KBM-7 (cell line): ENCODE data around the gene FGF10.

Experiments used
- DNase-seq: peaks from one replicate; pipeline ENCODE4 v3.0.0-alpha.2; 2015
- in situ Hi-C: fragments of 300-500 bp; cut with MboI; formaldehyde crosslinking; loops from 2 replicates; pipeline ENCODE4 v1.14.3; 2020; ENCODE audit warnings: low sequenced_read_pairs, low pct_unique_long_range_greater_than_20kb, mixed read lengths

FGF10 gene

DNA sequence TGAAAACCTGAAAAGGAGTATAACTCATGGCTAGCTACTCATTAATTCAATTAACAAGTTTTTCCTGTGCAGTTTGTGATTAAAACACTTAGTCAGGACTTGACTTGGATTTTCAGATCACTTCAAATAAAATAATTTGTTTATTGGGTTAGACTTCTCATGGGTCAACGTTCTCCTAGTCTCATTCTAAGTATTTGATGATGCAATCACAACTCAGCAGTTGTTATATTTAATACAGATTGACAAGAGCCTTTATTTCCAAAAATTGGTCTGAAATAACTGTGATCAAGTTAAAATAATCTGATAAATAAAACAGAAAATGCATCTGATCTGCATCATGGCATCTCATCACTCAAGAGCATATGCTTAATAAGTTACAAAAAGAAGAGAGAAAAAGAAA lies 113.9 kb downstream of the FGF10 start:
- in situ Hi-C loops, result no loop called here
- DNase-seq, result no peak

DNA sequence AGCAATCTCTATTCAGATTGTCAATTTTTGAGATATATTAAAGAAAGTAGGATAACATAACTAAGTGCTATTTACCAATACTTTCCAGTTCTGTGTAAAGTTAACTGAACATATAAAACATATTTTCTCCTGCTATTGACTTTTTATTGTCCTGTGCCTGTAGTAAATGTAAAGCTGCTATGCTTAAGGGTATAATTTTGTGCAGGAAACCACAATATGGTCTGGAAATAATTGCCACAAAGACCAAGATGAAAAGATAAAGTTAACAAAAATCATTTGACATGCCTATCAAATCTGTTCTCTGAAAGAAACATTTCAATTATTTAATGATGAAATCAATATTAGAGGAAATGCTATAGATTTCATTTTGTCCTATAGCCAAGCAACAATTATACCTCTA lies 121.3 kb downstream of the FGF10 start:
- in situ Hi-C loops, result no loop called here
- no peak for DNase-seq

DNA sequence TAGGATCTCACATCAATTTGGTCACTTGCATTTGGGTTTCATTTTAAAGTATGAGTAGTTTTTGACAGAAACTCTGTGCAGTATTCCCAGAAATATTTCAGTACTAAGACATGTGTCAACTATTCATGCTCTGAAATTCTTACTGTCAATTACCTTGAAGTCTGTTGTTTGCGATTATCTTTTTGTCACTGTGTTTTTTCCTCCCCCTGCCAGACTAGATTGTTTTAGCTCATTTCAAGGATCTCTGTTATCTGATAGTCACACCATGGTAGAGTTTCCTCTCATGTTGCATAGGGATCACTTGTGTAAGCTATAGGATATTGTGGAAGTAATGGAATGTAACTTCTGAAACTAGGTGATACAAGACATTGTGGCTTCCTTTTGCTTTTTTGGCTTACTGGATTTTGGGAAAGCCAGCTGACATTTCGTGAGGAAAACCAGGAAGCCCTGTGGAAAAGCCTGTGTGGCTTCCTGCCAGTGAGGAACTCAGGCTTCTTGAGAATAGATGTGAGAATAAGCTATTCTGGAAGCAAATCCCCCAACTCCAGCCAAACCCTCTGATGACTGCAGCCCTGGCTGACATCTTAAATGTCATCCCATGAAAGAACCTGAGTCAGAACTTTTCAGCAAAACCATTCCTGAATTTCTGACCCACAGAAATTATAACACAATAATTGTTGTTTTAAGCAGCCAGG lies 122.2 kb downstream of the FGF10 start:
- in situ Hi-C loops, result no loop called here
- DNase-seq, result no peak

DNA sequence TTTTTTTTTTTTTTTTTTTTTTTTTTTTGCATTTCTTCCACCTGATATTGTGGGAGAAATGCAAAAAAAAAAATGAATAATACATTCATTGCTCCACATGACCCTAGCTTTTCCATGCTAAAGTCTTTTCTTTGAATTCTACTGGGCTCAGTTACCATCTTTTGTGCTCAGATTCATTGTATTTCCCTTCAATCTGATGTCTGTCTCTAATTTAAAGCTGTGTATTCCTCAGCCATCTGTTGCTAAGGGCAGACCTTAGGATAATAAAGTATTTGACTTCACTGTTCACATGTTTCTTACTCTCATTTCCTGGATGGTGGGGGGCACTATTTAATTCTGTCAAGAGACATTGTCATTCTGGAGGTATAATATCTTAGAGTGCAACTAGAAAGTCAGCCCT lies 123.5 kb downstream of the FGF10 start:
- DNase-seq, result no peak

DNA sequence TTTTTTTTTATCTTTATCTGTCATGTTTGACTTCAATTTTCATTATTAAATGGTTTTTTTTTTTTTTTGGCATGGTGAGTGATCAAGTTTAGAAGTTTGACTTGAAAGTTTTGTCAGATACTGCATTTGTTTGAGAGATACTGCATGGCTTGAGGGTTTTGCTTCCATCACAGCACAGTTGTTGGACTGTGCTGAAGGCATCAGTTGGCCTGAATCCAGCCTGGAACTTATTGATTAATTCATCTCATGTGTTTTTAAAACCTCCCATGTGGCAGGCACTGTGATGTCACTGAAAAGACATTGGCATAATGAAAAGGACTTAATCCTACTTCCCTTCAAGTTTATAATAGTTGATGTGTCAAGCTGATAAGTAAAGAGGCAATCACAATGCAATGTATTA lies 128.4 kb downstream of the FGF10 start:
- in situ Hi-C loops, result no loop called here
- no peak for DNase-seq

More for the DNA sequence above, 123.5 kb downstream of the FGF10 start:
- in situ Hi-C loops, result no loop called here

DNA sequence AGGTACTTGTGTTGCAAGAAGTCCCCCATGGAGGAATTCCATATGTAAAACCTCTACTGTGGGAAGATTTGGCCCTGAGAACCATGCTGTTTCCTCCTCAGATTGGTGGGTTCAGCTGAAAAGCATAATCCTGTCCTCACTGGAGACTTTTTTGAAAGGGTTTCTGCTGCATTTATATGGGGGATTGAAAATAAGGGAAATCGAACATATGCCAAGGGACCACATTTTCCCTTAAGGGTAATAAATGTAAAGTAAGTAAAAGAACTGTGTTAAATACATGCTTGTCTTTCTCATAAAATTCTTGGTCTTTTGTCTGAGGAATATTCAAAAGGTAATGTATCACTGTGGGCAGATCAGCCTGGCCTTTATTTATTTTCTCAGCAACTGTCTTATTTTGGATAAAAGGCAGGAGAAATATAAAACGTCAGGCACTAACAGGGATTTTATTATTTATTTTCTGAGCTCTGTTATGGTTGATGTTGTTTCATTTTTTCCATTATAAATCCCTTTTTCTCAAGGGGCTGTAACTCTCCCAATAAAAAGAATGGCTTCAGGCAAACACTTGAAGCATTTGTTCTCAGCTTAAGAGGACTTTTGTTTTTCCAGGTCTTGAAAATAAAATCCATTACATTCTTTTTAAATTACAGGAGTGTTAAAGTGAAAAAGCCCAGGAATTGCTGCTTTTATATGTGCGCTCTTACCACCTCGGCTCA lies 131.4 kb downstream of the FGF10 start:
- in situ Hi-C loops, result no loop called here
- DNase-seq, result no peak

DNA sequence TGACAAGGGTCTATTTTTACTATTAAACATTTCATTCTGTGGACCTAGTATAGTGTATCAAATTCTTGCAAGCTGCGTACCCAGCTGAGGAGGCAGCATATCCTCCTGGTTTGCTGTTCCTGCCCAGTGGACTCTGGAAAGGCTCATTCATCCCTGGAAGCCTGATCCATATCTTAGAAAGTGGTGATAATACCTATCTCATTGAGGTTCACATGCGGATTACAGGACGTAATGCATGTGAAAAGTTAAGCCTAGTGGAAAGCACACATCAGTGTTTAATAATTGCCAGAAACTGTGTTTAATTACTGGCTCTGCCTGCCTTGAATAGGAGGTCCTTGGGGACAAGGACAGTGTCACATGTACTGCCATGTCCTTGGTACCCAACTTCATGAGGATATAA lies 132.0 kb downstream of the FGF10 start:
- DNase-seq, result no peak
- in situ Hi-C loops, result no loop called here
